Measurements from ENCODE around the gene PPP6R3.

GRCh38 chr11:68424981-68425865, 35.3 kb upstream of the PPP6R3 start:
- TF ChIP-seq CTCF (IDR thresholded peaks at IDR 0.05; ENCODE audit: extremely low read depth in 1 of 2, insufficient read depth in 1 of 2, low read depth in 1 of 2, low read length in 2 of 2) (no peak), POLR2A (IDR thresholded peaks at IDR 0.05; ENCODE audit: low read depth, low read length) (no peak), MAX (IDR thresholded peaks at IDR 0.05; ENCODE audit: insufficient read depth, insufficient read length) (no peak), GATA2 (IDR thresholded peaks at IDR 0.05; ENCODE audit: insufficient read depth, insufficient read length, low read depth, low read length) (no peak), POLR2AphosphoS5 (IDR thresholded peaks at IDR 0.05; ENCODE audit: insufficient read depth, low read depth, low read length) (no peak), JUN (IDR thresholded peaks at IDR 0.05; ENCODE audit: borderline replicate concordance, insufficient read depth, insufficient read length, low read depth) (no peak)

All from endothelial cell of umbilical vein (primary cell).